Stomach (tissue), 9 donors: ENCODE data around the gene DLX4. TPM values are rescaled to one million over a fixed set of nuclear protein-coding genes. Genes with fewer than 3 reads are reported as not detected.

Experiments
- DNase-seq, 2 donors: peaks; one replicate each; pipeline versions ENCODE4 v3.0.0 to v3.0.0-alpha.2; 2013 to 2019
- H3K27ac ChIP-seq, 5 donors: fragments of 200-600 bp in 4 of 5; sonication (generic) in 4 of 5; one replicate each; pipeline ENCODE4 v1.5.1; 2013 to 2019; ENCODE audit warnings: mild to moderate bottlenecking in 1 of 5, moderate library complexity in 1 of 5
- H3K27me3 ChIP-seq, 3 donors: fragments of 200-600 bp; sonication (generic); one replicate each; pipeline ENCODE4 v1.5.1; 2017 to 2019; ENCODE audit warnings: mixed run types in 1 of 3
- H3K36me3 ChIP-seq, 4 donors: fragments of 200-600 bp; sonication (generic); 1 replicate in 3 of 4; 2 replicates in 1 of 4; pipeline ENCODE4 v1.5.1; 2016 to 2019
- H3K4me1 ChIP-seq, 4 donors: fragments of 200-600 bp; sonication (generic); one replicate each; pipeline ENCODE4 v1.5.1; 2016 to 2019
- H3K4me3 ChIP-seq, 4 donors: fragments of 200-600 bp; sonication (generic) in 3 of 4; one replicate each; pipeline ENCODE4 v1.5.1; 2016 to 2019; ENCODE audit warnings: mild to moderate bottlenecking in 1 of 4
- H3K9me3 ChIP-seq, 4 donors: fragments of 200-600 bp; sonication (generic); one replicate each; pipeline ENCODE4 v1.5.1; 2016 to 2019
- EP300 ChIP-seq: sonication (generic); formaldehyde crosslinking; IDR thresholded peaks from one replicate; pipeline ENCODE4 v1.6.1; 2017; ENCODE audit warnings: antibody characterized with exemption
- POLR2A ChIP-seq, 4 donors: fragments of 450-650 bp; IDR thresholded peaks; one replicate each; pipeline ENCODE4 v1.6.1; 2016; ENCODE audit warnings: antibody characterized with exemption in 4 of 4, control low read depth in 2 of 4, mild to moderate bottlenecking in 1 of 4, moderate library complexity in 1 of 4
- POLR2AphosphoS5 ChIP-seq, 3 donors: sonication (generic); formaldehyde crosslinking; IDR thresholded peaks; one replicate each; pipeline ENCODE4 v1.6.1; 2016; ENCODE audit warnings: antibody characterized with exemption in 3 of 3
- WGBS, 5 donors: extraction: QIAGEN DNeasy Blood & Tissue Kit in 3 of 5; methylation state at CpG; one replicate each; pipeline versions ENCODE4 v1.1.5 to v1.1.7; 2013 to 2018; 5-methylcytosine and 5-hydroxymethylcytosine counted together
- intact Hi-C: fragments of 100-400 bp; cut with DNase I; formaldehyde crosslinking; loops from one replicate; pipeline ENCODE4 v1.15.1; 2023; ENCODE audit warnings: low total_unique reads
- polyA plus RNA-seq, 3 donors: library from polyadenylated mRNA; stranded (reverse); fragments of 200-250 nt; gene quantifications; one replicate each; pipeline ENCODE4 v1.2.3, GENCODE V29; 2013
- small RNA-seq, 4 donors: library from RNA; depleted of rRNA; stranded (forward); fragments of <200 nt; gene quantifications; one replicate each; pipeline ENCODE3, GENCODE V24; 2016
- total RNA-seq, 5 donors: library from RNA; depleted of rRNA; stranded (reverse); fragments of >200 nt; gene quantifications; one replicate each; pipeline versions ENCODE4 v1.1.0 to v1.2.3, GENCODE V29; 2014 to 2016
- TF ChIP-seq, protein P1 (sequence below), 7 experiments: fragments of 450-650 bp in 4 of 7; fragments of 200-600 bp in 3 of 7; sonication (generic) in 3 of 7; IDR thresholded peaks; one replicate each; pipeline ENCODE4 v1.5.1; 2016 to 2019; ENCODE audit warnings: antibody characterized with exemption in 7 of 7, control low read depth in 2 of 7, mild to moderate bottlenecking in 1 of 7
- donor health status: healthy with polysubstance abuse.
- donor health status: Bipolar disorder and iron deficiency.
- donor health status: healthy.

The DLX4 gene
- total and polyA plus RNA-seq, 8 donors = 0.31 to 0.40 TPM; not detected in 6

DNA sequence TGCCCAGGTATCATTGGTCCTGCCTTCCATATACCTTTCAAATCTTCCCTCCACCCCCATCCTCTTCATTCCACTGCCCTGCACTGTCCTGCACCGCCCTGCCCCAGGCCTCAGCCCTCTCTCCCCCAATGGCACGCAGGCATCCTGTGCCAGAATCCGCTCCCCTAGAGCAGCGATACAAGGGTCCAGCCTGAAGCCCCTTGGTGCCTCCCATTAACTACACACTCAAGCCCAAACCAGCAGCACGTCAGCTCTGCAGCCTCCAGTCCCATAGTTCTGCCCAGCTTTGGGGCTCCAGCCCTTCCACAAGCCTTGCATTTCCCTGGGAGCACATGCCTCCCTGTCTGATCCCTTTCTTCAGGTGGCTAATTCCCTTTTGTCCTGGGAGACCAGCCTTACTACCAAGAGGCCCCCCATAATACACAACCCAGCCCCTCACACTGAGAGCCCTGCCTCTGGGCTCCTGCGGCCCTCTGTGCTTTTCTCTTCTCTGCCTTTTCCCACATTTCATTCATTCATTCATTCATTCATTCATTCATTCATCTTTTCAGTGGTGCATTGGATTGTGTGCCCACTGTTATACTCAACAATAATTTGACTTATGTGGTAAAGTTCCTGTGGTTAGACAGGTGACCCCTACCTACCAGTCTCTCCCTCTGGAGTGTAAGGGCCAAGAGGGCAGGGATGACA, 52.8 kb downstream of the DLX4 start:
- intact Hi-C loops = no loop called here
- Histone ChIP-seq H3K36me3 (no peaks in the 10 kb centered on the region), H3K9me3 (no peaks in the 10 kb centered on the region), H3K27ac (no peak overlapping the region), H3K27me3 (no peaks in the 10 kb centered on the region), H3K4me1 (peaks cover 0 to 9% (median 3%) of the 10 kb centered on the region in 4 donors), H3K4me3 (no peak overlapping the region)
- WGBS, 5 donors = 87 to 94% (median 91%) methylated on average over 6 of the region's 6 CpGs
- DNase-seq = no peak
- TF ChIP-seq POLR2A (IDR thresholded peaks at IDR 0.05) (no peak), EP300 (no peak), POLR2AphosphoS5 (IDR thresholded peaks at IDR 0.05) (no peak)
- TF ChIP-seq, protein P1, sequence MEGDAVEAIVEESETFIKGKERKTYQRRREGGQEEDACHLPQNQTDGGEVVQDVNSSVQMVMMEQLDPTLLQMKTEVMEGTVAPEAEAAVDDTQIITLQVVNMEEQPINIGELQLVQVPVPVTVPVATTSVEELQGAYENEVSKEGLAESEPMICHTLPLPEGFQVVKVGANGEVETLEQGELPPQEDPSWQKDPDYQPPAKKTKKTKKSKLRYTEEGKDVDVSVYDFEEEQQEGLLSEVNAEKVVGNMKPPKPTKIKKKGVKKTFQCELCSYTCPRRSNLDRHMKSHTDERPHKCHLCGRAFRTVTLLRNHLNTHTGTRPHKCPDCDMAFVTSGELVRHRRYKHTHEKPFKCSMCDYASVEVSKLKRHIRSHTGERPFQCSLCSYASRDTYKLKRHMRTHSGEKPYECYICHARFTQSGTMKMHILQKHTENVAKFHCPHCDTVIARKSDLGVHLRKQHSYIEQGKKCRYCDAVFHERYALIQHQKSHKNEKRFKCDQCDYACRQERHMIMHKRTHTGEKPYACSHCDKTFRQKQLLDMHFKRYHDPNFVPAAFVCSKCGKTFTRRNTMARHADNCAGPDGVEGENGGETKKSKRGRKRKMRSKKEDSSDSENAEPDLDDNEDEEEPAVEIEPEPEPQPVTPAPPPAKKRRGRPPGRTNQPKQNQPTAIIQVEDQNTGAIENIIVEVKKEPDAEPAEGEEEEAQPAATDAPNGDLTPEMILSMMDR (IDR thresholded peaks at IDR 0.05) = no peak

DNA sequence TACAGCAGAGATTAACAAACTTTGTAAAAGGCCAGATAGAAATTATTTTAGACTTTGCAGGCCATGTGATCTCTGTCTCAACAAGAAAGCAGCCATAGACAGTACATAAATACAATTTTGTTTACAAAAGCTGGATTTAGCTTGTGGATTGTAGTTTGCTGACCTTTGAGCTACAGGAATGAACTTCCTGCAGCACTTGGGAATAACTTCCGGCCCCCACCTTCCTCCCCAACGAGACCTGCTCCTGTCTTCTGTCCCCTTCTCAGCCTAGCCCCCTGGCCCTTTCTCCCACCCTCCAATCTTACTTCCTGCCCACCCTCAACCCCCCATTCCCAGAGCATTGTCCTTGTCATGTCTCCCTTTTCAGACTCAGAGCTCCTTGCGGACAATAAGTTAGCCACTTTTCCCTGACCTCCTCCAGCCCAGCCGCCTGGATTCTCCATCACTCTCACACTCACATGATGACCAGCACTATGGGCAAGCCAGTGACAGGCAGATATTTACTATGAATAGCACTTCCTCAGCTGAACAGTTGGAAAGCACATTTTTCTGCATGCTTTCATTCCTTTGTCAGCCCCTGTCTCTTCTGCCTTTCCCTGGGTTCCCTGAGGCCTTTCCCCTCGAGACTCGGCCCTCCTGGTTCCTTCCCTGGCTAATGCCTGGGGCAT, 53.6 kb downstream of the DLX4 start:
- no peak overlapping the region for H3K4me3 ChIP-seq
- H3K9me3 ChIP-seq = no peaks in the 10 kb centered on the region
- intact Hi-C loops = no loop called here
- H3K27me3 ChIP-seq = peaks cover 0 to 2% (median 0%) of the 10 kb centered on the region in 3 donors
- WGBS, 5 donors = 44 to 59% (median 54%) methylated on average over 6 of the region's 6 CpGs
- TF ChIP-seq, protein P1 (IDR thresholded peaks at IDR 0.05) = no peak
- no peak for DNase-seq
- H3K27ac ChIP-seq = no peak overlapping the region
- H3K36me3 ChIP-seq = no peaks in the 10 kb centered on the region
- peaks cover 7 to 17% (median 10%) of the 10 kb centered on the region in 4 donors for H3K4me1 ChIP-seq

DNA sequence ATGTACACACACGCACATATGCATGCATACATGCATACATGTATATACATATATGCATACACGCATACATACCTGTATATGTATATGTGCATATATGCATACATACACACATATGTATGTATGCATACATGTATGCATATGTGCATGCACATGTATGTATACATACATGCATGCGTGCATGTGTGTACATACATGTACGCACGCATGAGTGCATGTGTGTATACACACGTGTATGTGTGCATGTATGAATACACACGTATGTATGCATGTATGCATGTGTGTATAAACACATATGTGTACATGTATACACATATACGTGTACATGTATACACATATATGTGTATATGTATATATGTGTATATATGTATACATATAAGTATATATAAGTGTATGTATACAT, 54.5 kb downstream of the DLX4 start:
- WGBS, 5 donors = 61 to 77% (median 65%) methylated on average over 8 of the region's 8 CpGs
- intact Hi-C loops = no loop called here
- Histone ChIP-seq H3K4me1 (peaks cover 15 to 26% (median 18%) of the 10 kb centered on the region in 4 donors), H3K4me3 (no peak overlapping the region), H3K9me3 (no peaks in the 10 kb centered on the region), H3K27ac (no peak overlapping the region), H3K27me3 (peaks cover 0 to 12% (median 0%) of the 10 kb centered on the region in 3 donors), H3K36me3 (no peaks in the 10 kb centered on the region)
- no peak for TF ChIP-seq POLR2A (IDR thresholded peaks at IDR 0.05)
- no peak for TF ChIP-seq EP300
- TF ChIP-seq, protein P1 (IDR thresholded peaks at IDR 0.05) = no peak
- TF ChIP-seq POLR2AphosphoS5 (IDR thresholded peaks at IDR 0.05) = peak in 2 of 3 donors; percentile 22 to 48
- DNase-seq = no peak

Small RNAs within 50 kb of the gene (small RNA-seq; reads per million reads assigned to genes)
- 0 reads per million in 4 donors for gene RNU6-1313P

Other genes with a start within 250 kb of the DLX4 start
- gene FAM117A, start 205.1 kb upstream of the DLX4 start, total RNA-seq = 10 to 100 TPM in 2 of 5 donors, 1 to 10 TPM in 2, under 1 TPM in 1; 0.58 to 39.7 (median 6.7) TPM
- gene FAM117A, start 205.1 kb upstream of the DLX4 start, polyA plus RNA-seq = 1 to 10 TPM; 5.3 to 7.0 (median 5.6) TPM
- 10 to 100 TPM in 4 of 5 donors, 1 to 10 TPM in 1; 9.3 to 92.4 (median 31.2) TPM for gene KAT7, start 180.5 kb upstream of the DLX4 start, total RNA-seq
- gene KAT7, start 180.5 kb upstream of the DLX4 start, polyA plus RNA-seq = 10 to 100 TPM in 1 of 3 donors, 1 to 10 TPM in 2; 5.0 to 12.7 (median 9.0) TPM
- gene TAC4, start 121.1 kb upstream of the DLX4 start, total RNA-seq = not detected
- not detected for gene TAC4, start 121.1 kb upstream of the DLX4 start, polyA plus RNA-seq
- not detected for gene DLX3, start 26.0 kb downstream of the DLX4 start, total RNA-seq
- under 1 TPM in 1 of 3 donors, not detected in 2; 0.68 TPM for gene DLX3, start 26.0 kb downstream of the DLX4 start, polyA plus RNA-seq
- gene ITGA3, start 86.9 kb downstream of the DLX4 start, total RNA-seq = 100 to 1,000 TPM in 4 of 5 donors, 10 to 100 TPM in 1; 33.6 to 698 (median 193) TPM
- 10 to 100 TPM in 2 of 3 donors, 1 to 10 TPM in 1; 6.9 to 37.5 (median 29.5) TPM for gene ITGA3, start 86.9 kb downstream of the DLX4 start, polyA plus RNA-seq
- gene PDK2, start 126.2 kb downstream of the DLX4 start, total RNA-seq = 100 to 1,000 TPM in 1 of 5 donors, 10 to 100 TPM in 2, 1 to 10 TPM in 2; 4.6 to 255 (median 31.2) TPM
- 10 to 100 TPM; 13.5 to 20.6 (median 20.1) TPM for gene PDK2, start 126.2 kb downstream of the DLX4 start, polyA plus RNA-seq
- 10 to 100 TPM in 1 of 5 donors, 1 to 10 TPM in 2, not detected in 2; 1.5 to 87.0 (median 1.9) TPM for gene SAMD14, start 161.0 kb downstream of the DLX4 start, total RNA-seq
- 1 to 10 TPM; 1.3 to 2.3 (median 1.6) TPM for gene SAMD14, start 161.0 kb downstream of the DLX4 start, polyA plus RNA-seq
- gene PPP1R9B, start 181.5 kb downstream of the DLX4 start, total RNA-seq = 10 to 100 TPM; 11.6 to 64.2 (median 22.5) TPM
- gene PPP1R9B, start 181.5 kb downstream of the DLX4 start, polyA plus RNA-seq = 10 to 100 TPM; 13.1 to 28.8 (median 14.2) TPM
- 10 to 100 TPM in 3 of 5 donors, 1 to 10 TPM in 2; 5.4 to 89.3 (median 21.4) TPM for gene SGCA, start 196.8 kb downstream of the DLX4 start, total RNA-seq
- gene SGCA, start 196.8 kb downstream of the DLX4 start, polyA plus RNA-seq = 10 to 100 TPM in 1 of 3 donors, 1 to 10 TPM in 2; 6.0 to 24.3 (median 8.7) TPM
- 1,000 to 10,000 TPM in 1 of 5 donors, 100 to 1,000 TPM in 3, 10 to 100 TPM in 1; 87.0 to 1,931 (median 219) TPM for gene COL1A1, start 232.4 kb downstream of the DLX4 start, total RNA-seq
- 10 to 100 TPM; 17.9 to 60.0 (median 24.9) TPM for gene COL1A1, start 232.4 kb downstream of the DLX4 start, polyA plus RNA-seq